Osteocyte (in vitro differentiated cells): Measurements from ENCODE around the gene LRCH4. TPM values are rescaled to one million over a fixed set of nuclear protein-coding genes. Genes with fewer than 3 reads are reported as not detected.

Experiments
- DNase-seq: peaks from one replicate; pipeline ENCODE4 v3.0.0; 2021; ENCODE audit warnings: mixed read lengths; ENCODE audit not compliant: unreplicated experiment; ENCODE audit errors: extremely low spot score
- H3K27ac Mint-ChIP-seq: one replicate; pipeline ENCODE4 v1.8.0; 2021; ENCODE audit warnings: mild to moderate bottlenecking, mixed read lengths; ENCODE audit not compliant: unreplicated experiment
- H3K27me3 Mint-ChIP-seq: one replicate; pipeline ENCODE4 v1.8.0; 2021; ENCODE audit warnings: mixed read lengths; ENCODE audit not compliant: unreplicated experiment
- H3K36me3 Mint-ChIP-seq: one replicate; pipeline ENCODE4 v1.8.0; 2021; ENCODE audit warnings: mixed read lengths; ENCODE audit not compliant: unreplicated experiment
- H3K4me1 Mint-ChIP-seq: one replicate; pipeline ENCODE4 v1.8.0; 2021; ENCODE audit warnings: mixed read lengths; ENCODE audit not compliant: unreplicated experiment
- H3K4me3 Mint-ChIP-seq: one replicate; pipeline ENCODE4 v1.8.0; 2021; ENCODE audit warnings: mild to moderate bottlenecking, moderate library complexity, mixed read lengths; ENCODE audit not compliant: unreplicated experiment
- H3K9me3 Mint-ChIP-seq: one replicate; pipeline ENCODE4 v1.8.0; 2021; ENCODE audit warnings: mixed read lengths; ENCODE audit not compliant: unreplicated experiment
- long read RNA-seq: library from polyadenylated mRNA; unstranded; transcript quantifications from one replicate; pipeline ENCODE4 v2.0.0, GENCODE V29; 2021
- total RNA-seq: library from RNA; stranded (reverse); gene quantifications from 2 replicates; pipeline ENCODE4 v1.2.1, GENCODE V29; 2021
- TF ChIP-seq, protein P1 (sequence below): fragments of 200-600 bp; sonication (generic); IDR thresholded peaks from 2 replicates; pipeline ENCODE4 v1.5.0; 2021; ENCODE audit warnings: antibody characterized with exemption, mild to moderate bottlenecking, moderate library complexity

The LRCH4 gene, protein sequence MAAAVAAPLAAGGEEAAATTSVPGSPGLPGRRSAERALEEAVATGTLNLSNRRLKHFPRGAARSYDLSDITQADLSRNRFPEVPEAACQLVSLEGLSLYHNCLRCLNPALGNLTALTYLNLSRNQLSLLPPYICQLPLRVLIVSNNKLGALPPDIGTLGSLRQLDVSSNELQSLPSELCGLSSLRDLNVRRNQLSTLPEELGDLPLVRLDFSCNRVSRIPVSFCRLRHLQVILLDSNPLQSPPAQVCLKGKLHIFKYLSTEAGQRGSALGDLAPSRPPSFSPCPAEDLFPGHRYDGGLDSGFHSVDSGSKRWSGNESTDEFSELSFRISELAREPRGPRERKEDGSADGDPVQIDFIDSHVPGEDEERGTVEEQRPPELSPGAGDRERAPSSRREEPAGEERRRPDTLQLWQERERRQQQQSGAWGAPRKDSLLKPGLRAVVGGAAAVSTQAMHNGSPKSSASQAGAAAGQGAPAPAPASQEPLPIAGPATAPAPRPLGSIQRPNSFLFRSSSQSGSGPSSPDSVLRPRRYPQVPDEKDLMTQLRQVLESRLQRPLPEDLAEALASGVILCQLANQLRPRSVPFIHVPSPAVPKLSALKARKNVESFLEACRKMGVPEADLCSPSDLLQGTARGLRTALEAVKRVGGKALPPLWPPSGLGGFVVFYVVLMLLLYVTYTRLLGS
- total RNA-seq: 76.2 and 90.9 TPM in 2 replicates
- long read RNA-seq, partial matches to known transcripts: 0 of 1 reads
- long read RNA-seq, other reads (novel, unspliced or antisense): 1 of 1 reads

DNA sequence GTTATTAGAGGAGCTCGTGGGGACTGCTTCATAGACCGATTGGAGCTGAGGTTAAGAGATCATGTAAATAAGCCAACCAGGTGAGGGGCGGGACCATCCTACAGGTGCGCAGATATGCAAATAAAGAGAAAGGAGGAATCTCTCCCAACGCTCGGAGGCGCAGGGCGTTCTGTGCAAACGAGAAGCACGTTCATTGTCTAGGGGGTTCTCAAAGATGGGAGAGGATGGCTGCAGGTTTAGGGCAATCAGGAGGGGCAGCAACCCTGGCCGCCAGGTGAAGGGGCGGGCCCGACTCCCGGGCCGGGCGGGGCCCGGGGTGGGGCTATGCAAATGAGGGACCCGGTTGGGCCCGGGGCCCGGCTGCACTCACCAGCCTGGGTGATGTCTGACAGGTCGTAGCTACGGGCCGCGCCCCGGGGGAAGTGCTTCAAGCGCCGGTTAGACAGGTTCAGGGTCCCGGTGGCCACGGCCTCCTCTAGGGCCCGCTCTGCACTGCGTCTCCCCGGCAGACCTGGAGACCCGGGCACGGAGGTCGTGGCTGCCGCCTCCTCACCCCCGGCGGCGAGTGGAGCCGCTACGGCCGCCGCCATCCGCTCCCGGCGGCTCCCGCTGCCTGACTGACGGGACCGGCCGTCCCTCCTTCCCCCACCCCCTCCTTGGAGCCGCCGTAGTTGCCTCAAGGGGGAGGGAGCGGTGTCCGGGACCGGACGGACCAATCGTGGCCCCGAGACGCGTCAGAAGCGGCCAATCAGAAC, at the start of gene LRCH4:
LRCH4 (minus strand) TSS at position 619 of the 755 bp plus-strand sequence; CDS start at position 590, 29 bp downstream.
- Mint-ChIP-seq H3K27me3 (no peaks in the 10 kb centered on the region), H3K27ac (peak within 1 kb of the TSS; percentile 92), H3K4me1 (peaks cover 36% of the 10 kb centered on the region), H3K36me3 (no peaks in the 10 kb centered on the region), H3K4me3 (peak within 1 kb of the TSS; percentile 89), H3K9me3 (no peaks in the 10 kb centered on the region)
- DNase-seq: no peak
- TF ChIP-seq, protein P1, sequence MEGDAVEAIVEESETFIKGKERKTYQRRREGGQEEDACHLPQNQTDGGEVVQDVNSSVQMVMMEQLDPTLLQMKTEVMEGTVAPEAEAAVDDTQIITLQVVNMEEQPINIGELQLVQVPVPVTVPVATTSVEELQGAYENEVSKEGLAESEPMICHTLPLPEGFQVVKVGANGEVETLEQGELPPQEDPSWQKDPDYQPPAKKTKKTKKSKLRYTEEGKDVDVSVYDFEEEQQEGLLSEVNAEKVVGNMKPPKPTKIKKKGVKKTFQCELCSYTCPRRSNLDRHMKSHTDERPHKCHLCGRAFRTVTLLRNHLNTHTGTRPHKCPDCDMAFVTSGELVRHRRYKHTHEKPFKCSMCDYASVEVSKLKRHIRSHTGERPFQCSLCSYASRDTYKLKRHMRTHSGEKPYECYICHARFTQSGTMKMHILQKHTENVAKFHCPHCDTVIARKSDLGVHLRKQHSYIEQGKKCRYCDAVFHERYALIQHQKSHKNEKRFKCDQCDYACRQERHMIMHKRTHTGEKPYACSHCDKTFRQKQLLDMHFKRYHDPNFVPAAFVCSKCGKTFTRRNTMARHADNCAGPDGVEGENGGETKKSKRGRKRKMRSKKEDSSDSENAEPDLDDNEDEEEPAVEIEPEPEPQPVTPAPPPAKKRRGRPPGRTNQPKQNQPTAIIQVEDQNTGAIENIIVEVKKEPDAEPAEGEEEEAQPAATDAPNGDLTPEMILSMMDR: no peak

DNA sequence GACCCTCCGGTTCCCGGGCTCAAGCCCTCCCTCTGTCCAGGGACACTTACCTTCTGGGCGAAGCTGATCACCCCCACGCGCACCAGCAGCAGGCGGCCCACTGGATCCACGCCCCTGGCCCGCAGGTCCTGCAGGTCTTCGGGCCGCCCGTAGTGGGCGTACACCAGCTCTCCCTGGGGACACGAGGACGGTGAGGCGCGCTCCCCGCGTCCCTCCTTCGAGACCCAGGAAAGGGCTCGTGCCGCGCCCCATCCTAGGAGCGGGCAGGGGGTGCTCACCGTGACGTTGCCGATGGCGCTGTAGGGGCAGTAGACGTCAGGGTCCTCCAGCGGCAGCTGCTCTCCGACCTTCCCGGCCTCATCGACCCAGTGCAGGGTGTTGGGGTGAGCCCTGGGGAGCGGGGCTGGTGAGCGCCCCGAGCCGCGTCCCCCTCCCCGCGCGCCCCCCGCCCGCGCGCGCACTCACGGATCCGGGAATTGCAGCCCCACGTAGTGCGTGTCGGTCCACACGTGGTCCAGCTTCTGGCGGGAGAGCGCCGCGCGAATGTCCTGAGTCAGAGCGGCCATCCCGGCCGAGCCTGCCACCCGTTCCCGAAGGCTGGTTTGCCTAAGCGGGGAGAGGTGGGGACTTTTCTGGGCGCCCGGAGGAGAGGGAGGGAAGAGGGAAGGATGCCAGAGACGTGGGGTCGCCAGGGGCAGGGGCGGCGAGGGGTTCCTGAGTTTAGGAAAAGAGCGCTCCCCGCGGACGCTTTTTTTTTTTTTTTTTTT, 47.2 kb upstream of the LRCH4 start:
- TF ChIP-seq, protein P1: peak; percentile 44
- DNase-seq: no peak
- peaks cover 11% of the 10 kb centered on the region for H3K27me3 Mint-ChIP-seq
- no peak overlapping the region for H3K27ac Mint-ChIP-seq
- no peaks in the 10 kb centered on the region for H3K36me3 Mint-ChIP-seq
- peaks cover 2% of the 10 kb centered on the region for H3K4me1 Mint-ChIP-seq
- no peaks in the 10 kb centered on the region for H3K9me3 Mint-ChIP-seq
- H3K4me3 Mint-ChIP-seq: peak overlapping the region; percentile 76

DNA sequence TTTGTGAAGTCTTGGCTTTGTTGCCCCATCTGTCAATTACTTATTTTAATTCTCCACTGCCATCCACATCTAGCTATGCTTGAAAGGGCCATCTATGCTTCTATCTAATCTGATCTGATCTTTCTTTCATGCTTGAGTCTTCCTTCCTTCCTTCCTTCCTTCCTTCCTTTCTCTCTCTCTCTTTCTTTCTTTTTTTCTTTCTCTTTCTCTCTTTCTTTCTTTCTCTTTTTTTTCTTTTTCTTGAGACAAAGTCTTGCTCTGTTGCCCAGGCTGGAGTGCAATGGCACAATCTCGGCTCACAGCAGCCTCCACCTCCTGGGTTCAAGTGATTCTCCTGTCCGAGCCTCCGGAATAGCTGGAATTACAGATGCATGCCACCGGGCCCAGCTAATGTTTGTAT, 44.1 kb upstream of the LRCH4 start:
- Mint-ChIP-seq H3K36me3 (no peaks in the 10 kb centered on the region), H3K4me1 (peaks cover 10% of the 10 kb centered on the region), H3K9me3 (no peaks in the 10 kb centered on the region), H3K27ac (no peak overlapping the region), H3K27me3 (peaks cover 6% of the 10 kb centered on the region), H3K4me3 (no peak overlapping the region)
- DNase-seq: no peak
- TF ChIP-seq, protein P1: no peak

DNA sequence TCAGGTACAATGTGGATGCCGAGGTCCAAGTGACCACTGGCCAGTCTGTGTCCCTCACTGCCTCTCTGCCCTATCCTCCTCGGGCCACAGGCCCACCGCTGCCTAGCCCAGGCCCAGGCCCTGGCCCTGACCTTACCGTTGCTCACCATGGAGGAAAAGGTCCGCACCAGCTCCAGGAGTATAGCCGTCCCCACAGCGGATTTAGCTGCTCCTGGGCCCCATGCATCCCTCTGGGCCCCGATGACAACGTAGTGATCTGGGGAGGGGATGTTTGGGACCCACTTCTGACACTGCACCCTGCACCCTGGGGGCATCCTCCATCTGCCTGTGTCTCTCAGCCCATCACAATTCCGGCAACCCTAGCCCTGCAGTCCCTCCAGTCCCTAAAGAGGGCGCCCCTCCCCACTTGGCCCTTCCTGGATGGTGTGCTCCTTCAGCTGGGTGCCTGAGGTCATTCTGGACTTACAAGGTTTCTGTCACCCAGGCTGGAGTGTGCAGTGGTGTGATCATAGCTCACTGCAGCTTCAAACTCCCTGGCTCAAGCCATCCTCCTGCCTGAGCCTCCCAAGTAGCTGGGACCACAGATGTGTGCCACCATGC, 43.3 kb upstream of the LRCH4 start:
- Mint-ChIP-seq H3K4me1 (peaks cover 11% of the 10 kb centered on the region), H3K27me3 (peaks cover 2% of the 10 kb centered on the region), H3K36me3 (no peaks in the 10 kb centered on the region), H3K27ac (no peak overlapping the region), H3K4me3 (no peak overlapping the region), H3K9me3 (no peaks in the 10 kb centered on the region)
- TF ChIP-seq, protein P1: peak; percentile 36
- DNase-seq: no peak
